HG03378 (cell line): ENCODE results near the gene GALC.
"Not testable (repeated sequence)": the region's sequence is repeated elsewhere in the genome, so short reads cannot be mapped to it uniquely, and the experiment has no call there.

Experiments
- ATAC-seq: cut with Tn5 transposase; IDR thresholded peaks from one replicate; pipeline ENCODE4 v1.9.1; 2021; ENCODE audit warnings: mild to moderate bottlenecking, moderate library complexity; ENCODE audit not compliant: unreplicated experiment

Gene GALC

GRCh38 chr14:87992718-87993628 is at the start of gene GALC:
GALC (minus strand) TSS chr14:87993182; CDS start chr14:87993164, 18 bp downstream.
- ATAC-seq = peak; percentile 83

- ATAC-seq = no peak
These were observed 47.2 kb upstream of the GALC start for GRCh38 chr14:88040146-88040545.

GRCh38 chr14:88039197-88039596 is 46.2 kb upstream of the GALC start:
- no peak for ATAC-seq

GRCh38 chr14:88037325-88037724 is 44.3 kb upstream of the GALC start:
- no peak for ATAC-seq

- no peak for ATAC-seq
These were observed 43.4 kb upstream of the GALC start for GRCh38 chr14:88036422-88036821.

- no peak for ATAC-seq
These were observed 41.1 kb upstream of the GALC start for GRCh38 chr14:88034076-88034475.

GRCh38 chr14:88032373-88032772 is 39.4 kb upstream of the GALC start:
- no peak for ATAC-seq

- no peak for ATAC-seq
These were observed 37.9 kb upstream of the GALC start for GRCh38 chr14:88030892-88031291.

- ATAC-seq = no peak
These were observed 37.1 kb upstream of the GALC start for GRCh38 chr14:88030079-88030478.

GRCh38 chr14:88029500-88029899 is 36.5 kb upstream of the GALC start:
- no peak for ATAC-seq

GRCh38 chr14:88026890-88027289 is 33.9 kb upstream of the GALC start:
- peak; percentile 55 for ATAC-seq

GRCh38 chr14:88025313-88025712 is 32.3 kb upstream of the GALC start:
- no peak for ATAC-seq

- not testable (repeated sequence) for ATAC-seq
These were observed 31.5 kb upstream of the GALC start for GRCh38 chr14:88024252-88025086.

- ATAC-seq = peak; percentile 55
These were observed 30.7 kb upstream of the GALC start for GRCh38 chr14:88023658-88024187.

- ATAC-seq = no peak
These were observed 24.6 kb upstream of the GALC start for GRCh38 chr14:88017535-88017934.

GRCh38 chr14:88016768-88017167 is 23.8 kb upstream of the GALC start:
- ATAC-seq = no peak

GRCh38 chr14:88013750-88014349 is 20.9 kb upstream of the GALC start:
- peak; percentile 76 for ATAC-seq

GRCh38 chr14:88012495-88012894 is 19.5 kb upstream of the GALC start:
- no peak for ATAC-seq

- ATAC-seq = no peak
These were observed 17.3 kb upstream of the GALC start for GRCh38 chr14:88010331-88010730.

- no peak for ATAC-seq
These were observed 16.5 kb upstream of the GALC start for GRCh38 chr14:88009486-88009885.
